ENCODE data around the gene CCDC112.

Gene CCDC112

GRCh38 chr5:115324021-115324420 lies 27.6 kb upstream of the CCDC112 start:
- Mint-ChIP-seq H3K27ac (no peak overlapping the region), H3K4me3 (no peak overlapping the region), H3K4me1 (no peaks in the 10 kb centered on the region), H3K27me3 (peaks cover 44% of the 10 kb centered on the region), H3K9me3 (no peaks in the 10 kb centered on the region)
- DNase-seq, result no peak
- no peak for ATAC-seq

- Mint-ChIP-seq H3K27me3 (peaks cover 44% of the 10 kb centered on the region), H3K9me3 (no peaks in the 10 kb centered on the region), H3K4me1 (no peaks in the 10 kb centered on the region), H3K27ac (no peak overlapping the region), H3K4me3 (no peak overlapping the region)
- DNase-seq (no peak), ATAC-seq (no peak)
Measured at GRCh38 chr5:115322729-115323128, 26.3 kb upstream of the CCDC112 start.

GRCh38 chr5:115321309-115321708 lies 24.9 kb upstream of the CCDC112 start:
- no peak overlapping the region for H3K27ac Mint-ChIP-seq
- DNase-seq (no peak), ATAC-seq (no peak)
- H3K4me3 Mint-ChIP-seq, result no peak overlapping the region
- no peaks in the 10 kb centered on the region for H3K4me1 Mint-ChIP-seq
- peaks cover 52% of the 10 kb centered on the region for H3K27me3 Mint-ChIP-seq
- no peaks in the 10 kb centered on the region for H3K9me3 Mint-ChIP-seq

- Mint-ChIP-seq H3K27ac (no peak overlapping the region), H3K9me3 (no peaks in the 10 kb centered on the region), H3K4me1 (no peaks in the 10 kb centered on the region), H3K4me3 (no peak overlapping the region), H3K27me3 (peaks cover 58% of the 10 kb centered on the region)
- ATAC-seq (no peak), DNase-seq (no peak)
Measured at GRCh38 chr5:115320515-115320914, 24.1 kb upstream of the CCDC112 start.

- Mint-ChIP-seq H3K27me3 (peaks cover 60% of the 10 kb centered on the region), H3K27ac (no peak overlapping the region), H3K4me1 (no peaks in the 10 kb centered on the region), H3K4me3 (no peak overlapping the region), H3K9me3 (no peaks in the 10 kb centered on the region)
- ATAC-seq (no peak), DNase-seq (no peak)
Measured at GRCh38 chr5:115320006-115320405, 23.6 kb upstream of the CCDC112 start.

- Mint-ChIP-seq H3K4me1 (no peaks in the 10 kb centered on the region), H3K4me3 (no peak overlapping the region), H3K27me3 (peaks cover 50% of the 10 kb centered on the region), H3K27ac (no peak overlapping the region), H3K9me3 (no peaks in the 10 kb centered on the region)
- no peak for ATAC-seq
- no peak for DNase-seq
Measured at GRCh38 chr5:115319007-115319406, 22.6 kb upstream of the CCDC112 start.

- DNase-seq (no peak), ATAC-seq (no peak)
- Mint-ChIP-seq H3K4me1 (no peaks in the 10 kb centered on the region), H3K27ac (no peak overlapping the region), H3K9me3 (no peaks in the 10 kb centered on the region), H3K4me3 (no peak overlapping the region), H3K27me3 (peaks cover 43% of the 10 kb centered on the region)
Measured at GRCh38 chr5:115317736-115318135, 21.3 kb upstream of the CCDC112 start.

GRCh38 chr5:115317320-115317719 lies 20.9 kb upstream of the CCDC112 start:
- DNase-seq, result no peak
- no peak overlapping the region for H3K27ac Mint-ChIP-seq
- peaks cover 39% of the 10 kb centered on the region for H3K27me3 Mint-ChIP-seq
- ATAC-seq, result no peak
- H3K9me3 Mint-ChIP-seq, result no peaks in the 10 kb centered on the region
- H3K4me3 Mint-ChIP-seq, result no peak overlapping the region
- H3K4me1 Mint-ChIP-seq, result no peaks in the 10 kb centered on the region

- no peak overlapping the region for H3K27ac Mint-ChIP-seq
Measured at GRCh38 chr5:115313632-115314031, 17.2 kb upstream of the CCDC112 start.

GRCh38 chr5:115313052-115313451 lies 16.6 kb upstream of the CCDC112 start:
- Mint-ChIP-seq H3K27ac (no peak overlapping the region), H3K4me1 (no peaks in the 10 kb centered on the region), H3K9me3 (no peaks in the 10 kb centered on the region), H3K27me3 (peaks cover 44% of the 10 kb centered on the region), H3K4me3 (no peak overlapping the region)
- no peak for DNase-seq
- ATAC-seq, result no peak

More at GRCh38 chr5:115313632-115314031, 17.2 kb upstream of the CCDC112 start:
- ATAC-seq, result no peak
- H3K9me3 Mint-ChIP-seq, result no peaks in the 10 kb centered on the region
- no peak overlapping the region for H3K4me3 Mint-ChIP-seq
- H3K4me1 Mint-ChIP-seq, result no peaks in the 10 kb centered on the region
- DNase-seq, result no peak
- H3K27me3 Mint-ChIP-seq, result peaks cover 44% of the 10 kb centered on the region

- Mint-ChIP-seq H3K4me1 (no peaks in the 10 kb centered on the region), H3K4me3 (no peak overlapping the region), H3K27me3 (peaks cover 32% of the 10 kb centered on the region), H3K27ac (no peak overlapping the region), H3K9me3 (no peaks in the 10 kb centered on the region)
- DNase-seq (no peak), ATAC-seq (no peak)
Measured at GRCh38 chr5:115309751-115310370, 13.4 kb upstream of the CCDC112 start.

GRCh38 chr5:115308815-115309214 lies 12.4 kb upstream of the CCDC112 start:
- peaks cover 36% of the 10 kb centered on the region for H3K27me3 Mint-ChIP-seq
- H3K4me1 Mint-ChIP-seq, result no peaks in the 10 kb centered on the region
- DNase-seq (no peak), ATAC-seq (no peak)
- no peaks in the 10 kb centered on the region for H3K9me3 Mint-ChIP-seq
- no peak overlapping the region for H3K27ac Mint-ChIP-seq
- no peak overlapping the region for H3K4me3 Mint-ChIP-seq

GRCh38 chr5:115306011-115306536 lies 9.6 kb upstream of the CCDC112 start:
- DNase-seq, result no peak
- H3K4me1 Mint-ChIP-seq, result no peaks in the 10 kb centered on the region
- no peak overlapping the region for H3K4me3 Mint-ChIP-seq
- ATAC-seq, result no peak
- H3K27ac Mint-ChIP-seq, result no peak overlapping the region
- H3K27me3 Mint-ChIP-seq, result peaks cover 48% of the 10 kb centered on the region
- H3K9me3 Mint-ChIP-seq, result no peaks in the 10 kb centered on the region

GRCh38 chr5:115304496-115304895 lies 8.0 kb upstream of the CCDC112 start:
- H3K9me3 Mint-ChIP-seq, result no peaks in the 10 kb centered on the region
- DNase-seq (no peak), ATAC-seq (no peak)
- H3K27ac Mint-ChIP-seq, result no peak overlapping the region
- peaks cover 38% of the 10 kb centered on the region for H3K27me3 Mint-ChIP-seq
- no peaks in the 10 kb centered on the region for H3K4me1 Mint-ChIP-seq
- H3K4me3 Mint-ChIP-seq, result no peak overlapping the region

GRCh38 chr5:115298811-115299210 lies 2.4 kb upstream of the CCDC112 start:
- H3K27me3 Mint-ChIP-seq, result peaks cover 19% of the 10 kb centered on the region
- no peak for ATAC-seq
- DNase-seq, result no peak
- no peaks in the 10 kb centered on the region for H3K9me3 Mint-ChIP-seq
- no peak overlapping the region for H3K27ac Mint-ChIP-seq
- peaks cover 6% of the 10 kb centered on the region for H3K4me1 Mint-ChIP-seq
- H3K4me3 Mint-ChIP-seq, result no peak overlapping the region

GRCh38 chr5:115297031-115297430 lies 577 bp upstream of the CCDC112 start:
- no peak for DNase-seq
- H3K27me3 Mint-ChIP-seq, result peaks cover 7% of the 10 kb centered on the region

GRCh38 chr5:115295777-115296123 lies 704 bp downstream of the CCDC112 start:
- Mint-ChIP-seq H3K4me3 (peak overlapping the region; percentile 80 to 87), H3K9me3 (peaks cover 4 to 8% of the 10 kb centered on the region in 2 donors), H3K27me3 (peaks cover 7% of the 10 kb centered on the region), H3K27ac (no peak overlapping the region), H3K4me1 (peaks cover 6% of the 10 kb centered on the region)
- no peak for DNase-seq
- ATAC-seq, result peak; percentile 31

More at GRCh38 chr5:115297031-115297430, 577 bp upstream of the CCDC112 start:
- Mint-ChIP-seq H3K4me3 (no peak overlapping the region), H3K4me1 (peaks cover 6% of the 10 kb centered on the region), H3K9me3 (peaks cover 2 to 4% of the 10 kb centered on the region in 2 donors), H3K27ac (no peak overlapping the region)
- no peak for ATAC-seq
